ENCODE data around the gene VPS13D. TPM values are rescaled to one million over a fixed set of nuclear protein-coding genes. Genes with fewer than 3 reads are reported as not detected.

VPS13D gene
- total RNA-seq, 1 experiment from 2014 or later = 20.2 TPM

DNA sequence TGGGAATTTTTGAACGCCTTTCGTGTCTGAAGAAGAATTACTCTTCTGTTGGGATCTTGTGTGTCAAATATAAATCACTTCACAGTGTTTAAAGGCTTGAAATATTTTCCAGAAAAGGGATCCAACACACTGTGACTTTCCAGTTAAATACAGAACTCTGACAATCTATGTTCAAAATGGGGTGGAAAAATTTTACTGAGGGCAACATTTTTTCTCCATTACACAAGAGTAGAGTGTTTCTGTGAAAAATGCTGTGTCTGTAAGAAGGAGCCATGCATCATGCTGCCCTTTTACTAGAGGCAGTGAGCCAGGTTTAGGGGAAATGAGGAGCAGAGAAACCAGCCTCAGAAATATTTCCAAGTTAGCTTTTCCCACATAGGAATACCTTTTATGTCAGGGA, 86.5 kb downstream of the VPS13D start:
- H3K18ac ChIP-seq (ENCODE audit: insufficient read length, low read depth, low read length) = no peak overlapping the region
- H3K79me1 ChIP-seq (ENCODE audit: insufficient read depth, low read depth, low read length, poor library complexity, severe bottlenecking) = no peaks in the 10 kb centered on the region
- Mint-ChIP-seq H3K36me3 (ENCODE audit: insufficient read depth in 1 of 3, low read depth in 3 of 3) (peaks cover 0 to 41% (median 9%) of the 10 kb centered on the region in 3 experiments; a peak in 6 of 7 replicates), H3K27me3 (ENCODE audit: low read depth) (no peaks in the 10 kb centered on the region), H3K27ac (no peak overlapping the region; a peak in 1 of 7 replicates), H3K4me1 (peaks cover 8 to 10% of the 10 kb centered on the region in 2 experiments), H3K4me3 (no peak overlapping the region), H3K9me3 (no peaks in the 10 kb centered on the region)
- H3K56ac ChIP-seq (ENCODE audit: insufficient read length, low read depth, low read length) = no peak overlapping the region
- H2AFZ ChIP-seq (ENCODE audit: low read length) = no peak overlapping the region
- H2BK15ac ChIP-seq (ENCODE audit: low read depth, low read length) = no peak overlapping the region
- H2BK12ac ChIP-seq (ENCODE audit: insufficient read length, low read depth, low read length) = no peak overlapping the region
- no peak overlapping the region for H3K14ac ChIP-seq (ENCODE audit: insufficient read depth, low read length)
- H3K4me2 ChIP-seq (ENCODE audit: insufficient read depth, insufficient read length, low read length) = no peak overlapping the region
- no peak overlapping the region for H3K23ac ChIP-seq (ENCODE audit: insufficient read length, low read depth, low read length)
- no peaks in the 10 kb centered on the region for H3K9me3 ChIP-seq (ENCODE audit: control insufficient read depth, low read depth, low read length)
- no peak overlapping the region for H3K9ac ChIP-seq (ENCODE audit: extremely low read depth, insufficient read length, low read length)
- no peak overlapping the region for H2AK5ac ChIP-seq (ENCODE audit: insufficient read length, low read length)
- no peak overlapping the region for H3K27ac ChIP-seq (ENCODE audit: insufficient read length, low read depth, low read length)
- no peaks in the 10 kb centered on the region for H3K23me2 ChIP-seq (ENCODE audit: insufficient read length, low read depth, low read length, poor library complexity, severe bottlenecking)
- H4K20me1 ChIP-seq (ENCODE audit: control insufficient read depth, insufficient read depth, insufficient read length) = no peaks in the 10 kb centered on the region
- no peak overlapping the region for H2BK120ac ChIP-seq (ENCODE audit: low read depth, low read length, poor library complexity, severe bottlenecking)
- TF ChIP-seq, protein P1, sequence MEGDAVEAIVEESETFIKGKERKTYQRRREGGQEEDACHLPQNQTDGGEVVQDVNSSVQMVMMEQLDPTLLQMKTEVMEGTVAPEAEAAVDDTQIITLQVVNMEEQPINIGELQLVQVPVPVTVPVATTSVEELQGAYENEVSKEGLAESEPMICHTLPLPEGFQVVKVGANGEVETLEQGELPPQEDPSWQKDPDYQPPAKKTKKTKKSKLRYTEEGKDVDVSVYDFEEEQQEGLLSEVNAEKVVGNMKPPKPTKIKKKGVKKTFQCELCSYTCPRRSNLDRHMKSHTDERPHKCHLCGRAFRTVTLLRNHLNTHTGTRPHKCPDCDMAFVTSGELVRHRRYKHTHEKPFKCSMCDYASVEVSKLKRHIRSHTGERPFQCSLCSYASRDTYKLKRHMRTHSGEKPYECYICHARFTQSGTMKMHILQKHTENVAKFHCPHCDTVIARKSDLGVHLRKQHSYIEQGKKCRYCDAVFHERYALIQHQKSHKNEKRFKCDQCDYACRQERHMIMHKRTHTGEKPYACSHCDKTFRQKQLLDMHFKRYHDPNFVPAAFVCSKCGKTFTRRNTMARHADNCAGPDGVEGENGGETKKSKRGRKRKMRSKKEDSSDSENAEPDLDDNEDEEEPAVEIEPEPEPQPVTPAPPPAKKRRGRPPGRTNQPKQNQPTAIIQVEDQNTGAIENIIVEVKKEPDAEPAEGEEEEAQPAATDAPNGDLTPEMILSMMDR (conservative IDR thresholded peaks at IDR 0.05) = no peak
- no peak overlapping the region for H3K4ac ChIP-seq (ENCODE audit: low read depth, low read length)
- WGBS (ENCODE audit: extremely low coverage, insufficient read length, low lambda C conversion rate) = no CpG with 5 or more reads among the region's 2 CpGs
- no peak overlapping the region for H2BK5ac ChIP-seq (ENCODE audit: insufficient read length, low read length)
- H3K27me3 ChIP-seq (ENCODE audit: insufficient read depth, low read length) = no peaks in the 10 kb centered on the region
- no peak overlapping the region for H4K5ac ChIP-seq (ENCODE audit: insufficient read length, low read depth, low read length)
- no peaks in the 10 kb centered on the region for H3K4me1 ChIP-seq (ENCODE audit: insufficient read depth, low read length)
- DNase-seq = no peak
- H2BK20ac ChIP-seq (ENCODE audit: low read depth, low read length, poor library complexity, severe bottlenecking) = no peak overlapping the region
- H4K91ac ChIP-seq (ENCODE audit: insufficient read length, low read depth, low read length) = no peak overlapping the region
- H3K79me2 ChIP-seq (ENCODE audit: insufficient read depth, low read length) = no peaks in the 10 kb centered on the region
- no peak overlapping the region for H4K8ac ChIP-seq (replicated peaks; ENCODE audit: insufficient read length, low read depth, low read length)
- no peak overlapping the region for H3T11ph ChIP-seq (ENCODE audit: low read length)

Measured in H9 (cell line).